HG03521 (cell line): Measurements from ENCODE around the gene FAM90A1.
"Not testable (repeated sequence)": the region's sequence is repeated elsewhere in the genome, so short reads cannot be mapped to it uniquely, and the experiment has no call there.

Source experiments
- ATAC-seq: cut with Tn5 transposase; IDR thresholded peaks from one replicate; pipeline ENCODE4 v1.9.1; 2021; ENCODE audit warnings: mild to moderate bottlenecking, moderate library complexity; ENCODE audit not compliant: unreplicated experiment

FAM90A1 gene

GRCh38 chr12:8226992-8227731 is at the start of gene FAM90A1:
FAM90A1 (minus strand) TSS chr12:8227618; CDS start chr12:8224832, 2,786 bp downstream.
- ATAC-seq, result not testable (repeated sequence)

GRCh38 chr12:8276397-8276796 is 49.0 kb upstream of the FAM90A1 start:
- not testable (repeated sequence) for ATAC-seq

- ATAC-seq, result not testable (repeated sequence)
Measured at GRCh38 chr12:8266706-8267105, 39.3 kb upstream of the FAM90A1 start.

- ATAC-seq, result not testable (repeated sequence)
Measured at GRCh38 chr12:8264236-8264635, 36.8 kb upstream of the FAM90A1 start.

- not testable (repeated sequence) for ATAC-seq
Measured at GRCh38 chr12:8261111-8261554, 33.7 kb upstream of the FAM90A1 start.

- not testable (repeated sequence) for ATAC-seq
Measured at GRCh38 chr12:8256356-8256755, 28.9 kb upstream of the FAM90A1 start.

- not testable (repeated sequence) for ATAC-seq
Measured at GRCh38 chr12:8254705-8255104, 27.3 kb upstream of the FAM90A1 start.

- ATAC-seq, result not testable (repeated sequence)
Measured at GRCh38 chr12:8252056-8252818, 24.8 kb upstream of the FAM90A1 start.

GRCh38 chr12:8251616-8252015 is 24.2 kb upstream of the FAM90A1 start:
- ATAC-seq, result not testable (repeated sequence)

- ATAC-seq, result not testable (repeated sequence)
Measured at GRCh38 chr12:8246941-8247535, 19.6 kb upstream of the FAM90A1 start.

GRCh38 chr12:8243682-8244161 is 16.3 kb upstream of the FAM90A1 start:
- not testable (repeated sequence) for ATAC-seq

GRCh38 chr12:8242880-8243681 is 15.7 kb upstream of the FAM90A1 start:
- peak; percentile 93 for ATAC-seq

- ATAC-seq, result peak; percentile 9
Measured at GRCh38 chr12:8242622-8242879, 15.1 kb upstream of the FAM90A1 start.

GRCh38 chr12:8241917-8242621 is 14.7 kb upstream of the FAM90A1 start:
- not testable (repeated sequence) for ATAC-seq

GRCh38 chr12:8240340-8241114 is 13.1 kb upstream of the FAM90A1 start:
- ATAC-seq, result not testable (repeated sequence)

- ATAC-seq, result not testable (repeated sequence)
Measured at GRCh38 chr12:8237031-8237430, 9.6 kb upstream of the FAM90A1 start.

GRCh38 chr12:8235316-8236157 is 8.1 kb upstream of the FAM90A1 start:
- ATAC-seq, result not testable (repeated sequence)

- not testable (repeated sequence) for ATAC-seq
Measured at GRCh38 chr12:8234746-8235145, 7.3 kb upstream of the FAM90A1 start.
